HepG2 (cell line): ENCODE measurements around the gene FAM171A2. TPM values are rescaled to one million over a fixed set of nuclear protein-coding genes. Genes with fewer than 3 reads are reported as not detected.
A peak's percentile ranks its signal among the peaks of the same experiment; 100 is the strongest.

ENCODE experiments used
- ATAC-seq: fragments of 200-7000 bp; cut with Tn5 transposase; 3 replicates; pipeline ENCODE4 v1.9.1; 2020; ENCODE audit warnings: mild to moderate bottlenecking, moderate library complexity
- BruUV-seq: library from RNA; stranded (reverse); fragments of 400-500 nt; replicated peaks from 2 replicates; lab custom pipeline; 2021; lab: Mats Ljungman, UMichigan
- CTCF ChIA-PET: fragments of 300-600 bp; formaldehyde crosslinking; extraction: SDS; loops from one replicate; lab custom pipeline; 2021; ENCODE audit warnings: low total read pairs, inconsistent platforms, low intra/inter-chr PET ratio; lab: Yijun Ruan, JAX
- POLR2A ChIA-PET: fragments of 350-600 bp; sonication (Branson Sonifier 250); formaldehyde crosslinking; loops from one replicate; lab custom pipeline; 2020; ENCODE audit warnings: antibody characterized with exemption, inconsistent platforms; lab: Yijun Ruan, JAX
- DNase-seq: peaks from one replicate; pipeline ENCODE4 v3.0.0-alpha.2; 2015; ENCODE audit warnings: low spot score
- FAIRE-seq: peaks from 3 replicates; lab custom pipeline; 2011; peaks lifted over from hg19 to GRCh38; lab: Jason Lieb, UNC
- H2AFZ ChIP-seq: one replicate; pipeline ENCODE4 v1.6.1; 2011; ENCODE audit warnings: low read length, inconsistent platforms
- H3K27ac ChIP-seq: fragments of 300-600 bp; 3 replicates; pipeline ENCODE4 v1.8.0; 2011; ENCODE audit warnings: mixed run types, mild to moderate bottlenecking, mixed read lengths, low read length, inconsistent platforms; ENCODE audit not compliant: insufficient read depth; ENCODE audit errors: extremely low read length
- H3K27me3 ChIP-seq, 2 experiments: fragments of 200-600 bp in 1 of 2; 2 replicates in 1 of 2; 3 replicates in 1 of 2; pipeline versions ENCODE4 v1.6.0 to v1.8.0; 2011; ENCODE audit warnings: low read length in 2 of 2, mild to moderate bottlenecking in 2 of 2, moderate library complexity in 2 of 2, inconsistent platforms in 1 of 2; ENCODE audit not compliant: insufficient read depth in 2 of 2, control insufficient read depth in 1 of 2
- H3K36me3 ChIP-seq, 2 experiments: fragments of 200-600 bp in 1 of 2; replicated peaks in 1 of 2; 2 replicates in 1 of 2; 3 replicates in 1 of 2; pipeline versions ENCODE4 v1.5.1 to v1.8.0; 2011; ENCODE audit warnings: low read length in 2 of 2, inconsistent platforms in 1 of 2; ENCODE audit not compliant: insufficient read depth in 2 of 2, control insufficient read depth in 1 of 2
- H3K4me1 ChIP-seq: 2 replicates; pipeline ENCODE4 v1.5.1; 2012; ENCODE audit warnings: low read length, inconsistent platforms; ENCODE audit not compliant: insufficient read depth
- H3K4me2 ChIP-seq: 2 replicates; pipeline ENCODE4 v1.6.0; 2011; ENCODE audit warnings: low read depth, low read length, inconsistent platforms
- H3K4me3 ChIP-seq, 3 experiments: fragments of 200-600 bp in 1 of 3; sonication (generic), shearing (Covaris generic) in 1 of 3; replicated peaks in 1 of 3; 2 replicates each; pipeline ENCODE4 v1.5.1; 2011 to 2016; ENCODE audit warnings: low read length in 3 of 3, inconsistent platforms in 2 of 3, low read depth in 2 of 3, mild to moderate bottlenecking in 2 of 3, control low read depth in 1 of 3, mixed read lengths in 1 of 3; ENCODE audit not compliant: insufficient read depth in 1 of 3
- H3K79me2 ChIP-seq: one replicate; pipeline ENCODE4 v1.6.1; 2011; ENCODE audit warnings: low read length, inconsistent platforms; ENCODE audit not compliant: insufficient read depth
- H3K9ac ChIP-seq: 2 replicates; pipeline ENCODE4 v1.6.0; 2011; ENCODE audit warnings: mild to moderate bottlenecking, low read depth, low read length, inconsistent platforms; ENCODE audit not compliant: insufficient read depth
- H3K9me3 ChIP-seq: 2 replicates; pipeline ENCODE4 v1.5.1; 2012; ENCODE audit warnings: mild to moderate bottlenecking, low read length
- H4K20me1 ChIP-seq: 2 replicates; pipeline ENCODE4 v1.6.0; 2011; ENCODE audit warnings: inconsistent platforms, mild to moderate bottlenecking, low read length, moderate library complexity; ENCODE audit not compliant: insufficient read depth
- AGO2 ChIP-seq: fragments of 200-400 bp; formaldehyde crosslinking; optimal IDR thresholded peaks from 2 replicates; pipeline ENCODE3; 2017; ENCODE audit warnings: mild to moderate bottlenecking, low read depth, low read length, moderate library complexity
- HOXA9 ChIP-seq: sonication (generic); formaldehyde crosslinking; IDR thresholded peaks from 2 replicates; pipeline ENCODE4 v1.8.1; 2022; ENCODE audit warnings: missing genetic modification reagents, mild to moderate bottlenecking, moderate library complexity, borderline replicate concordance
- NR2F6 ChIP-seq, 2 experiments: IDR thresholded peaks; 2 replicates each; pipeline ENCODE4 v1.6.1; 2016; ENCODE audit warnings: antibody characterized with exemption in 1 of 2, mild to moderate bottlenecking in 1 of 2
- RFX3 ChIP-seq: IDR thresholded peaks from 2 replicates; pipeline ENCODE4 v1.6.1; 2016; ENCODE audit warnings: missing biosample characterization, missing genetic modification reagents
- ZNF773 ChIP-seq: sonication (generic); formaldehyde crosslinking; IDR thresholded peaks from 2 replicates; pipeline ENCODE4 v1.4.0; 2020; ENCODE audit warnings: missing genetic modification reagents, borderline replicate concordance
- WGBS: methylation state at CpG from one replicate; pipeline ENCODE4 v1.1.6; 2017; ENCODE audit warnings: low lambda C conversion rate; 5-methylcytosine and 5-hydroxymethylcytosine counted together
- in situ Hi-C: cut with HindIII; loops from 2 replicates; pipeline ENCODE4 v1.10.0; 2017; ENCODE audit warnings: low pct_unique_long_range_greater_than_20kb; ENCODE audit not compliant: extremely low pct_ligation_motif_present
- intact Hi-C: fragments of 100-400 bp; cut with micrococcal nuclease; formaldehyde crosslinking; loops from one replicate; pipeline ENCODE4 v1.10.0; 2022; ENCODE audit not compliant: unreplicated experiment
- polyA plus RNA-seq, 8 experiments: library from polyadenylated mRNA; depleted of rRNA in 3 of 8; stranded (reverse) in 7 of 8; unstranded in 1 of 8; fragments of >200 nt; fragmentation: Illumina TruSeq in 4 of 8; extraction: Trizol in 4 of 8; gene quantifications; 2 replicates each; pipeline versions ENCODE4 v1.2.1 to v1.2.3, GENCODE V29; 2011 to 2016; ENCODE audit warnings: low read depth in 4 of 8, missing spikeins in 1 of 8, mixed read lengths in 1 of 8; ENCODE audit not compliant: insufficient read depth in 1 of 8
- total RNA-seq, 5 experiments: library from RNA; depleted of rRNA; stranded (reverse); fragments of >200 nt; fragmentation: Illumina TruSeq; extraction: Trizol; gene quantifications; 2 replicates each; pipeline ENCODE4 v1.2.3, GENCODE V29; 2016; ENCODE audit warnings: low read depth in 1 of 5

Gene FAM171A2
- total and polyA plus RNA-seq, 2 of the 13 experiments (the other 11 are each of a cell fraction or from before 2014, with no cell fraction given), result 1.8 to 3.6 TPM

- CTCF ChIA-PET, result interaction anchor here (1.9 kb wide), 1 partner anchor 124 kb away, joined by 34 read pairs; no protein-coding TSS in a partner anchor
- 95% methylated on average over 41 of the region's 41 CpGs for WGBS
- no peak overlapping the region for H3K4me3 ChIP-seq
- no peak overlapping the region for H3K9ac ChIP-seq
- no peak overlapping the region for H3K4me2 ChIP-seq
- H3K9me3 ChIP-seq, result no peaks in the 10 kb centered on the region
- intact Hi-C loops, result no loop called here
- FAIRE-seq, result no peak
- no peaks in the 10 kb centered on the region for H4K20me1 ChIP-seq
- no peak overlapping the region for H2AFZ ChIP-seq
- TF ChIP-seq AGO2 (peak; percentile 57), HOXA9 (no peak), NR2F6 (IDR thresholded peaks at IDR 0.05) (no peak), NR2F6 (CRISPR knock-in tag; IDR thresholded peaks at IDR 0.05) (no peak), RFX3 (CRISPR knock-in tag) (no peak), ZNF773 (CRISPR knock-in tag) (no peak)
- TF ChIP-seq, all 625 proteins: peak for 1
- H3K79me2 ChIP-seq, result no peaks in the 10 kb centered on the region
- in situ Hi-C loops, result loop anchor here (5.0 kb wide), 1 partner anchor 123 kb away; no protein-coding TSS in a partner anchor
- no peak for DNase-seq
- no peak overlapping the region for H3K27ac ChIP-seq
- POLR2A ChIA-PET, result interaction anchor here (0.9 kb wide), 1 partner anchor 124 kb away, joined by 3 read pairs; no protein-coding TSS in a partner anchor
- BruUV-seq, result no TSS peak
- ATAC-seq, result no peak
- H3K36me3 ChIP-seq, result peaks cover 20 to 65% of the 10 kb centered on the region in 2 experiments
- no peaks in the 10 kb centered on the region for H3K27me3 ChIP-seq
- H3K4me1 ChIP-seq, result no peaks in the 10 kb centered on the region
These were observed 35.3 kb upstream of the FAM171A2 start for GRCh38 chr17:44398692-44399691.
